CD4-positive, alpha-beta T cell treated with Interleukin-17A for 1 hour (primary cell): ENCODE results near the gene AKT3.

Experiments
- DNase-seq: peaks from one replicate; pipeline ENCODE4 v3.0.0-alpha.2; 2020

Gene AKT3

DNA sequence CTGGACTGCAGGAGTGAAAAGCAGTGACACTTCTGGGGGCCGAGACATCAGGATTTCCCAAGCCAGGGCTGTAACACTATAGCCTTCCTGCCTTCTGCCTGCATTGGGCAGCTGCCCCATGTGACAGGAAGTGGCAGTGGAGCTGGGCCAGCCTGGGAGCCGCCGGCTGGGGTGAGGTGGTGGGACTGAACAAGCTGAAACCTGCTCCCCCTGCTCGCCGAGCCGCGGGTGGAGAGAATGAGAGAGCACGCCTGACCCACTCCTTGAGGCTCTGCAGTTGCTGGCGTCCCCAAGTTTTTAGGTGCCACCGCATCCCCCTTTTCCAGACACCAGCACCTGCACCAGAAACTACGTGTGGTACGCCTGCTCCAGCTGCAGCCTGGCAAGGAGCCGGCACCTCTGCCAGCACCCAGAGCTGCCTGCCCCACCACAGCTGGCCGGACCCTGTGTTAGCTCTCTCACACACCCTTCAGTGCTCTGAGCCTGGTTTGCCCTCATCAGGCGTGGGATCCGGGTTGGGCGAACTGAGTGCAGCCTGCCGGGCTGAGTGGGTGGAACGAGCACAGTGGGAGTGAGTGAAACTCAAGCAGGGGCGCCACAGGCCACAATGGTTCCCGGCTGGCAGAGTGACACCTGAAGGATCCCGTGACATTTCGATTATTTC, 119.4 kb downstream of the AKT3 start:
- no peak for DNase-seq

DNA sequence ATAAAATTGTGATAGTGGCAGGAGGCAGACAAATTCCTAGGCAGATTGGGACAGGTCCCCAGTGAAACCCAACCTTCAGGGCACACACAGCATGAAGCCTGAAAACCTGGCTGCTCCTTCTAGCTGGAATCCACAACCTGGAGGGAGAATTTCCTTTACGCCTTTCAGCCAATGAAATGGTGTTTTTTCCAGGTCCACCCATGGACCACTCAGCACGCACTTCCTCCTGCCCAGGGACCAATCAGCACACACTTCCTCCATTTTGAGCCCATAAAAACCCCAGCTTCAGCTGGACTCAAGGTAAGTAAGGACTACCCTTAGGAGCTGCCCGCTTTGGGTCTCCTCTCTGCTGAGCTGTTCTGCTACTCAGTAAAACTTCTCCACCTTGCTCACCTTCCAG, 120.1 kb downstream of the AKT3 start:
- no peak for DNase-seq

- DNase-seq, result no peak
These were observed 122.4 kb downstream of the AKT3 start for GRCh38 chr1:243727503-243728203.

DNA sequence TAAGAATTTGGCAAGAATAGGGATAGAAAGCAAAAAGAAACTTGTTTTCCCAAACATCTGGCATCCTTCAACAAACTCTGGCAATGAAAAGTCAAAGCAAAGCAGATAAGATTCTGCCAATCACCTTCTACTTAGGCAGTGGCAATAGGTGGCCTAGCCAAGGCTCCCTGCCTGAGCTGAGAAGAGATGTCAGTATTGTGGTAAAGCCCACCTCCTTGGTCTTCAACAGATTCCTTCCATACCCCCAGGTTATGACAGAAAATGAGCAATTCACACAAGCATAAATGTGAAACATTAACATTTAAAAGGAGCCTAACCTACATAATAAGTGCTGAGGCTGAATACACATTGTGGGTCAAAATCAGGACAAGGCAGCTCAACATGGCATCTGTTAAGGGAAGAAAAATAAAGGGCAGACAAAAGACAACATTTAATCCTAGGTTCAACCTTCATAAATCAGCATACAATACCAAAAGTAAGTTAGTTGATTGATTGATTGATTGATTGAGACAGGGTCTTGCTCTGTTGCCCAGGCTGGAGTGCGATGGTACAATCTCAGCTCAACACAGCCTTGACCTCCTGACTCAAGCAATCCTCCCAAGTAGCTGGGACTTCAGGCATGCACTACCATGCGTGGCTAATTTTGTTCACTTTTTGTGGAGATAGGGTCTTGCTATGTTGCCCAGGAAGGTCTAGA, 123.1 kb downstream of the AKT3 start:
- DNase-seq, result no peak

DNA sequence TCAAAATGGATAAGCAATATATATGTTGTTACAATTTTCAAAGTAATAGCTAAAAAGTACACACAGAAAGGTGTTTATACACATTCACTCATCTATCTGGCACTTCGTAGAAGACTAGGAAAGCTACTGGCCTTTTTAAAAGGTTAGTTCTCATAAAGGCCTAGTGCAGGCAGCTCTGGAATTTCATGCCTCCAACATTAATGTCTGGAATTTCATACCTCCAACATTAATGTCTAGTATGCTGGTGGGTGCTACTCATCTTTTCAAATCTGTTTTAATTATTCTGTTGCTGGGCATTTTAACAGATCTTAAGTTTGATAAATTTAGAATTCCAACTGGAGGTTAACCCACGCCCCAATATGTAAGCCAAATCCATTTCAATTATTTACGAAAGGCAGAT, 124.2 kb downstream of the AKT3 start:
- DNase-seq, result no peak

GRCh38 chr1:243725075-243725474, 125.0 kb downstream of the AKT3 start:
- no peak for DNase-seq

DNA sequence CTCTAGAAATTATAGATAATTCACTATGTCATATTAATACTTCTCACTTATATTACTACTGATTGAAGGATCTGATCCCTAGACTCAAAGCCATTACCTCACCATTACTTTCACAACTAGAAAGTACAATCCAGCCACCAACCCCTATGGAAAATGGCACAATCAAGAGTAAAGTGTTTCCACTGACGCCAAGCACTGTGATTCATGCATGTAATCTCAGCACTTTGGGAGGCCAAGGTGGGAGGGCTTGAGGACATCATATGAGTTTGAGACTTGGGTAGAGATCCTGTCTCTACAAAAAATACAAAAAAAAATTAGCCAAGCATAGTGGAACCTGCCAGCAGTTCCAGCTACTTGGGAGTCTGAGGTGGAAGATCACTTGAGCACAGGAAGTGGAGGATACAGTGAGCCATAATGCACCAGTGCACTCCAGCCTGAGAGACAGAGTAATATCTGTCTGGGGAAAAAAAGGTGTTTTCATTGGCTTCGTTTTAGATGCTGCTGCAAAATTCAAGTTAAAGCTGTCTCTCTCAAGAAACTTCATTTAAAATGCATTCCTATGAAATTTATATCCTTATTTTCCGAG, 126.5 kb downstream of the AKT3 start:
- DNase-seq, result no peak

GRCh38 chr1:243723050-243723449, 127.0 kb downstream of the AKT3 start:
- no peak for DNase-seq

- DNase-seq, result no peak
These were observed 130.6 kb downstream of the AKT3 start for GRCh38 chr1:243719476-243719875.

DNA sequence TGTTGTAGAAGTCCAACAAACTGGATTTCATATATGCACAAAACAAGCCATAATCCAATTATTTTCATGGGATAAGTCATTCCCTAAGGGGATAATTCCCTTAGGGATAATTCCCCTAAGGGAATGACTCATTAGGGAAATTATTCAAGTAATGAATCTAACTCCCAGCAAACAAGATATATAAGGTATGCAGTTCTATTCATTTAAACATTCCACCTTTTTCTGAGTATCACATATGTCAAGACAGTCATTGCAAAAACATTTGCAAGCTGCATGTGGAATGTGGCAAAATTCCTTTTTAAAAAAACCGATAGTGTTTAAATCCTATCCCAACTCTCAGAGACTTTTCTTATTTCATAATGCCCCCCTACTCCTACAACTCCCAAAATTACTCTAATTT, 131.2 kb downstream of the AKT3 start:
- DNase-seq, result no peak

- DNase-seq, result no peak
These were observed 132.0 kb downstream of the AKT3 start for GRCh38 chr1:243718022-243718421.

DNA sequence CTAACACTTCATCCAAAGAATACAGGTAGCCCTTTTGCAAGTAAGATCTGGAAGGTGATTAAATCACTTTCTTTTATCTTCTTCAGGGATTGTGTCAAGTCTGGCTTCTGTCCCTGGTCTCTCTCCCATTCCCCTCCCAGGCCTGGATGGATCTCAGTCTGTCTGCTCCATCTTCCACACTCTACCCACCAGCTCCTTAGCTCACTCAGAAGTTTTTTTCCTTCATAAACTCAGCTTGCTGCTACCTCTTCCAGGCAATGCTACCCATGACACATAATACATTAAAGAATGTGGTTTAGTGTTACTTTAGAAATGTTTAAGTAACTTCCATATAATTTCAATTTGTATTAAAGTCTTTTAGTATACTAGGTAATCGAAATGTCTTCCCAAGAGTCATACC, 133.1 kb downstream of the AKT3 start:
- no peak for DNase-seq

- no peak for DNase-seq
These were observed 134.8 kb downstream of the AKT3 start for GRCh38 chr1:243715285-243715684.

GRCh38 chr1:243713470-243714186, 136.4 kb downstream of the AKT3 start:
- DNase-seq, result no peak

DNA sequence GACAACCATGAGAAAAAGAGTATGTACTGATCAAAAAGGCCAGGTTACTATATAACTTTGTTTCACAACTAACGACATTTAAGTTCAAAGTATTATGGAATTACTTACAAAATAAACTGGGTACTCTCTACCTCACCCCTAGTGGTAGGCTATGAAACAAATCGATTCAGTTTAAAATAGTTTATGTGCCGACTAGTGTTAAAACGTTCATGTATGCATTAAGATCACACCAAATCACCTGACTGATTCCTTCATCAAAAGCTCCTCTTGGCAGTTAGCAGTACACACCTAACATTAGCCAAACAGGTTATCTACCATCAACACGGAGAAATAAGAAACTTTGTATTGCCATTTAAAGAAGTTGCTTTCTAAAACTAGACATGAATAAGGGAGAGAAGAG, 137.1 kb downstream of the AKT3 start:
- DNase-seq, result no peak

DNA sequence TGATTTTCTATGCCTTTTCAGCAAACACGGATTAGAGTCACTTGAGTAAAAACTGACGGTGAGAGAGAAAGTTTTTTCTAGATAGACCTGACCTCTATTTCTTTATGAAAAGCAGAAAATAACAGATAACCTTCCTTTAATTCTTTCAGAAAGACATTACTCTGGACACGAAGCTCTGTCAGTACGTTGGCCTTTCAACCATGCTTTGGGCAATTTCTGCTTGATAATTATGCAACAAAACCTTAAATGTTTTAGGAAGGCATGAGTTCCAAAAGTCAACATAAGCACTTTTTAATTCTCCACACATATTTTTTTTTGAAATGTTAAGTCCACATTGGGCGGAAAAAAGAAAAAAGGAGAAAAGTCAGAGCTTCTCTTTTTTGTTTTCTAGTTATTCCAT, 137.8 kb downstream of the AKT3 start:
- DNase-seq, result no peak

DNA sequence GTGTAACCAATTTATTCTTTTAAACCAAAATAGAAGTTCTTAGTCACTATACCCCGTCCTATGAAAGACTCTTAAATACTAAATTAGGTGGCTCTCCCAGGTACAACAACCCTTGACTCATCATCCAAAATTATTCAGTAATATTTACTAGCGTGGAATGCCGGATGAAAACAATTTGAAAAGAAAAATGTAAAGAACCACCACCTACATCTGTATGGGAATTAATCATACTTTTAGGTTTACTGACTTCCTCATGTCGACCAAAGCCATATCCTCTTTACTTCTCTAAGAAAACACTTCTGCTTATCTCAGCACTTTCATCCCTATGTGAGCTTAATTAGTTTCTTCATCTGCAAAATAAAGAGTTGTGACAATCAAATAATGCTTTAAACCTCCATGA, 139.6 kb downstream of the AKT3 start:
- DNase-seq, result no peak

DNA sequence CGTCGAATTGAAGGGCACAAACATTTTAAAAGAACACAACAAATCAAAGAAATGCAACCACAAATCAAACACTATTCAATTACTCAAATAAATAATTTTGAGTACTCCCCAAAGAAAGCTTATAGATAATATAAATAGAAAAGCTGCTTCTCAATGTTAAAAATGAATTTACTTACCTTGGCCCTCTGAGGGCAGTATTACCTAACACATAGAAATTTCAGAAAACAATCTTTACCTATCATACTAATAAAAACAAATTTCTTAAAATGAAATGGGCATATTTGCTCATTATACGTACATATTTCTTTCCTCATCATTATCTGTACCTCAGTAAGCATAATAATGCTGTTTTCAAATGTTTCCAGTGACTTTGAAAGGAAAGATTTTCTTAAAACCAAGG, 141.8 kb downstream of the AKT3 start:
- DNase-seq, result peak; percentile 9

DNA sequence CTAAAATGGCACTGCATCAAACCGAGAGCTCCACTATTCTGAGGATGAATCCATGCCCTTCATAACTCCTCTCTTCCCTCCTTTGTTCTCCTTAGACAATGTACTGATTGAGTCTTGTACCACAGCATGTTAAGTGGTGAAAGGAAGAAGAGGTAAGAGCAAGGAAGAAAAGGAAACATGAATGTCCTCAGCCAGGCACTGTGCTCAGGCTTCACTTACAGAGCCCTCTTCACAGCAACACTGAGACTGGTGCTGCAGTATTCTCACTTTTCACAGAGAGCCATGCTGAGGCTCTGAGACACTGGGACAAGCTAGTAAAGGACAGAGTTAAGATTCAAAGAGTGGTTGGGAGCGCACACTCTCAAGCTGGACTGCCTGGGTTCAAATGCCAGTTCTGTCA, 143.5 kb downstream of the AKT3 start:
- DNase-seq, result no peak

GRCh38 chr1:243705585-243705984, 144.5 kb downstream of the AKT3 start:
- DNase-seq, result no peak

- no peak for DNase-seq
These were observed 148.2 kb downstream of the AKT3 start for GRCh38 chr1:243701872-243702271.

DNA sequence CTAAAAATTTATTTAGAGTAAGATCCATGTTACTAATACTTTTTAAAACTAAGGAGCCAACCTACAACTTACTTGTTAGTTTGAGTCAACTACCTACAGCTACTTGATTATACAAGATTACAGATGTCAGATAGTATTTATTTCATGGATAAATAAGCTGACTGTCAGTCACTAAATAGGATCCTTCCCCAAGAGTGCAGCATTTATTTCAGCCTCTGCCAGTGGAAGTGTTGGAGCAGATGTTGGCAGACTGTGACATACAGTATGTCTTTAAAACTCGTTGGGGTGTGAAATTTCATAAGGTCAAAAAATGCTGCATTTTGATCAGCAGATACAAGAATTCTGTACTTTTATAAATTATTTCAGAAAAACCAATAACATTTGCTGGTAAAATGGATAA, 156.2 kb downstream of the AKT3 start:
- DNase-seq, result no peak

- no peak for DNase-seq
These were observed 163.9 kb downstream of the AKT3 start for GRCh38 chr1:243686159-243686558.
